ENCODE data around the gene POU3F3.

DNA sequence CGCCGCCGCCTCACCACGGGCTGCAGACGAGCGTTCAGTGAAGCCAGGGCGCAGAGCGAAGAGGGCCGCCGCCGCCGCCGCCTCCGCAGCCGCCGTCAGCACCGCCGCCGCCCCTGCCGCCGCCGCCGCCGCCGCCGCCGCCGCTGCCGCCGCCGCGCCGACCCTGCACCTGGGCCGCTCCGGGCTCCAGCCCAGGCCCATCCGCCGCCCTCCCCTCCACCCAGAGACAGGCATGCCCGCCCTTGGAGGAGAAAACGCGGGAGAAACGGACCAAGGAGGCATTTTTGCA lies 3.0 kb downstream of the POU3F3 start:
- TF ChIP-seq, protein P1, sequence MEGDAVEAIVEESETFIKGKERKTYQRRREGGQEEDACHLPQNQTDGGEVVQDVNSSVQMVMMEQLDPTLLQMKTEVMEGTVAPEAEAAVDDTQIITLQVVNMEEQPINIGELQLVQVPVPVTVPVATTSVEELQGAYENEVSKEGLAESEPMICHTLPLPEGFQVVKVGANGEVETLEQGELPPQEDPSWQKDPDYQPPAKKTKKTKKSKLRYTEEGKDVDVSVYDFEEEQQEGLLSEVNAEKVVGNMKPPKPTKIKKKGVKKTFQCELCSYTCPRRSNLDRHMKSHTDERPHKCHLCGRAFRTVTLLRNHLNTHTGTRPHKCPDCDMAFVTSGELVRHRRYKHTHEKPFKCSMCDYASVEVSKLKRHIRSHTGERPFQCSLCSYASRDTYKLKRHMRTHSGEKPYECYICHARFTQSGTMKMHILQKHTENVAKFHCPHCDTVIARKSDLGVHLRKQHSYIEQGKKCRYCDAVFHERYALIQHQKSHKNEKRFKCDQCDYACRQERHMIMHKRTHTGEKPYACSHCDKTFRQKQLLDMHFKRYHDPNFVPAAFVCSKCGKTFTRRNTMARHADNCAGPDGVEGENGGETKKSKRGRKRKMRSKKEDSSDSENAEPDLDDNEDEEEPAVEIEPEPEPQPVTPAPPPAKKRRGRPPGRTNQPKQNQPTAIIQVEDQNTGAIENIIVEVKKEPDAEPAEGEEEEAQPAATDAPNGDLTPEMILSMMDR (IDR thresholded peaks at IDR 0.05): no peak
- no peak for TF ChIP-seq POLR2A (IDR thresholded peaks at IDR 0.05)

Data from adrenal gland (tissue), 5 donors.